GM12891 (cell line): ENCODE results near the gene CARD14.

Source experiments
- PAX5 ChIP-seq: IDR thresholded peaks from 2 replicates; pipeline ENCODE4 v1.6.1; 2011; ENCODE audit warnings: low read length, moderate library complexity, mild to moderate bottlenecking; ENCODE audit not compliant: insufficient read depth, severe bottlenecking
- POLR2A ChIP-seq: IDR thresholded peaks from 2 replicates; pipeline ENCODE4 v1.6.1; 2011; ENCODE audit warnings: low read depth, low read length, control low read depth
- POLR2AphosphoS5 ChIP-seq: IDR thresholded peaks from 2 replicates; pipeline ENCODE4 v1.6.1; 2011; ENCODE audit warnings: low read depth, low read length, control low read depth
- POU2F2 ChIP-seq: IDR thresholded peaks from 2 replicates; pipeline ENCODE4 v1.6.1; 2011; ENCODE audit warnings: low read depth, mild to moderate bottlenecking, control low read depth, low read length, moderate library complexity
- SPI1 ChIP-seq: IDR thresholded peaks from 2 replicates; pipeline ENCODE4 v1.6.1; 2011; ENCODE audit warnings: low read depth, low read length, control low read depth
- TAF1 ChIP-seq: IDR thresholded peaks from 2 replicates; pipeline ENCODE4 v1.6.1; 2011; ENCODE audit warnings: low read depth, low read length, control low read depth

- TF ChIP-seq POLR2A: no peak
- TF ChIP-seq POLR2AphosphoS5: no peak
- no peak for TF ChIP-seq TAF1
- no peak for TF ChIP-seq SPI1
- no peak for TF ChIP-seq POU2F2
- TF ChIP-seq PAX5: no peak
Measured at GRCh38 chr17:80182118-80182844, 12.5 kb downstream of the CARD14 start.
